Esophagus (tissue), 2 donors: ENCODE measurements around the gene PCBP1. TPM values are rescaled to one million over a fixed set of nuclear protein-coding genes. Genes with fewer than 3 reads are reported as not detected.
"Not testable (repeated sequence)": the region's sequence is repeated elsewhere in the genome, so short reads cannot be mapped to it uniquely, and the experiment has no call there.

Experiments
- H3K27ac ChIP-seq, 2 donors: one replicate each; pipeline ENCODE4 v1.5.1; 2013; ENCODE audit warnings: low read depth in 2 of 2, mild to moderate bottlenecking in 2 of 2, inconsistent platforms in 1 of 2, low read length in 1 of 2, moderate library complexity in 1 of 2
- H3K27me3 ChIP-seq, 2 donors: one replicate each; pipeline ENCODE4 v1.6.1; 2013; ENCODE audit warnings: low read length in 2 of 2, control low read depth in 1 of 2, mild to moderate bottlenecking in 1 of 2; ENCODE audit not compliant: insufficient read depth in 2 of 2, control insufficient read depth in 1 of 2
- H3K36me3 ChIP-seq, 2 donors: one replicate each; pipeline ENCODE4 v1.6.1; 2013; ENCODE audit warnings: low read length in 1 of 2; ENCODE audit not compliant: control insufficient read depth in 2 of 2, insufficient read depth in 2 of 2
- H3K4me1 ChIP-seq, 2 donors: one replicate each; pipeline ENCODE4 v1.6.1; 2013; ENCODE audit warnings: low read length in 1 of 2; ENCODE audit not compliant: control insufficient read depth in 2 of 2, insufficient read depth in 2 of 2
- H3K4me3 ChIP-seq, 2 donors: one replicate each; pipeline ENCODE4 v1.5.1; 2013; ENCODE audit warnings: low read length in 2 of 2, mild to moderate bottlenecking in 2 of 2, low read depth in 1 of 2, moderate library complexity in 1 of 2
- H3K9me3 ChIP-seq, 2 donors: one replicate each; pipeline ENCODE4 v1.6.1; 2013; ENCODE audit warnings: mild to moderate bottlenecking in 2 of 2, low read depth in 1 of 2, low read length in 1 of 2, moderate library complexity in 1 of 2; ENCODE audit not compliant: control insufficient read depth in 2 of 2, insufficient read depth in 1 of 2
- WGBS, 2 donors: extraction: QIAGEN DNeasy Blood & Tissue Kit; methylation state at CpG; one replicate each; pipeline ENCODE4 v1.1.7; 2013; 5-methylcytosine and 5-hydroxymethylcytosine counted together
- polyA plus RNA-seq, 2 donors: library from polyadenylated mRNA; stranded (reverse); fragments of 200-250 nt; gene quantifications; one replicate each; pipeline ENCODE4 v1.2.3, GENCODE V29; 2013
- donor health status: healthy with polysubstance abuse.
- donor health status: Bipolar disorder and iron deficiency.

PCBP1 gene
- polyA plus RNA-seq, 2 donors = 314 to 323 TPM

- 68 to 69% methylated on average over 6 of the region's 6 CpGs for WGBS, 2 donors
- Histone ChIP-seq H3K27me3 (no peaks in the 10 kb centered on the region), H3K27ac (peak overlapping the region in 1 of 2 donors; percentile 50), H3K4me3 (no peak overlapping the region), H3K4me1 (no peaks in the 10 kb centered on the region), H3K9me3 (no peaks in the 10 kb centered on the region), H3K36me3 (no peaks in the 10 kb centered on the region)
Observed at GRCh38 chr2:70121627-70122372, 34.5 kb downstream of the PCBP1 start.

- Histone ChIP-seq H3K9me3 (no peaks in the 10 kb centered on the region), H3K4me3 (no peak overlapping the region), H3K4me1 (no peaks in the 10 kb centered on the region), H3K27me3 (no peaks in the 10 kb centered on the region), H3K36me3 (no peaks in the 10 kb centered on the region), H3K27ac (no peak overlapping the region)
- 92% methylated on average over 4 of the region's 4 CpGs for WGBS, 2 donors
Observed at GRCh38 chr2:70122470-70122869, 35.2 kb downstream of the PCBP1 start.

GRCh38 chr2:70123051-70123828 is 36.0 kb downstream of the PCBP1 start:
- H3K27me3 ChIP-seq = no peaks in the 10 kb centered on the region
- H3K27ac ChIP-seq = peak overlapping the region; percentile 98 to 99
- peak overlapping the region in 1 of 2 donors; percentile 67 for H3K4me3 ChIP-seq
- H3K9me3 ChIP-seq = no peaks in the 10 kb centered on the region
- no peaks in the 10 kb centered on the region for H3K36me3 ChIP-seq
- 66 to 69% methylated on average over 20 of the region's 20 CpGs for WGBS, 2 donors
- no peaks in the 10 kb centered on the region for H3K4me1 ChIP-seq

GRCh38 chr2:70123829-70124116 is 36.5 kb downstream of the PCBP1 start:
- no peaks in the 10 kb centered on the region for H3K4me1 ChIP-seq
- peak overlapping the region in 1 of 2 donors; percentile 67 for H3K4me3 ChIP-seq
- 26 to 27% methylated on average over 11 of the region's 11 CpGs for WGBS, 2 donors

GRCh38 chr2:70124983-70125480 is 37.8 kb downstream of the PCBP1 start:
- Histone ChIP-seq H3K4me1 (no peaks in the 10 kb centered on the region), H3K27me3 (no peaks in the 10 kb centered on the region), H3K4me3 (peak overlapping the region; percentile 64 to 67), H3K9me3 (no peaks in the 10 kb centered on the region), H3K27ac (peak overlapping the region; percentile 98 to 99), H3K36me3 (no peaks in the 10 kb centered on the region)
- WGBS, 2 donors = 0% methylated on average over 33 to 36 of the region's 36 CpGs

More at GRCh38 chr2:70123829-70124116, 36.5 kb downstream of the PCBP1 start:
- Histone ChIP-seq H3K9me3 (no peaks in the 10 kb centered on the region), H3K27ac (peak overlapping the region; percentile 98 to 99), H3K27me3 (no peaks in the 10 kb centered on the region), H3K36me3 (no peaks in the 10 kb centered on the region)

- Histone ChIP-seq H3K27me3 (no peaks in the 10 kb centered on the region), H3K4me1 (no peaks in the 10 kb centered on the region), H3K9me3 (no peaks in the 10 kb centered on the region), H3K4me3 (peak overlapping the region; percentile 64 to 67), H3K36me3 (no peaks in the 10 kb centered on the region), H3K27ac (peak overlapping the region; percentile 98 to 99)
- 63 to 66% methylated on average over 13 of the region's 13 CpGs for WGBS, 2 donors
Observed at GRCh38 chr2:70125498-70125898, 38.2 kb downstream of the PCBP1 start.

GRCh38 chr2:70126413-70126812 is 39.1 kb downstream of the PCBP1 start:
- 94% methylated on average over 2 of the region's 2 CpGs for WGBS, 2 donors
- Histone ChIP-seq H3K4me1 (no peaks in the 10 kb centered on the region), H3K27ac (no peak overlapping the region), H3K36me3 (no peaks in the 10 kb centered on the region), H3K4me3 (no peak overlapping the region), H3K9me3 (no peaks in the 10 kb centered on the region), H3K27me3 (no peaks in the 10 kb centered on the region)

- no peaks in the 10 kb centered on the region for H3K9me3 ChIP-seq
- H3K27ac ChIP-seq = no peak overlapping the region
- no peaks in the 10 kb centered on the region for H3K4me1 ChIP-seq
- WGBS, 2 donors = 36 to 63% methylated on average over 1 of the region's 1 CpG
- H3K36me3 ChIP-seq = no peaks in the 10 kb centered on the region
- no peaks in the 10 kb centered on the region for H3K27me3 ChIP-seq
- no peak overlapping the region for H3K4me3 ChIP-seq
Observed at GRCh38 chr2:70128005-70128404, 40.7 kb downstream of the PCBP1 start.

GRCh38 chr2:70131344-70132143 is 44.3 kb downstream of the PCBP1 start:
- H3K4me3 ChIP-seq, H3K9me3 ChIP-seq, H3K36me3 ChIP-seq, H3K4me1 ChIP-seq, H3K27me3 ChIP-seq: not testable (repeated sequence)
- WGBS, 2 donors = 67 to 73% methylated on average over 17 of the region's 17 CpGs
- H3K27ac ChIP-seq = peak overlapping the region; percentile 7 to 95
